K562 (cell line): ENCODE measurements around the gene PKP1.

Source experiments
- FOXJ2 ChIP-seq: fragments of 200-800 bp; sonication (Bioruptor generic); IDR thresholded peaks from 2 replicates; pipeline ENCODE4 v1.6.1; 2016; ENCODE audit warnings: missing genetic modification characterization, missing compliant biosample characterization
- JUNB ChIP-seq: fragments of 450-650 bp; formaldehyde crosslinking; conservative IDR thresholded peaks from 2 replicates; pipeline ENCODE4 v1.4.0; 2020; ENCODE audit warnings: mild to moderate bottlenecking
- MYC ChIP-seq, 2 experiments: fragments of 250-450 bp in 1 of 2; sonication (Bioruptor Pico) in 1 of 2; IDR thresholded peaks; 2 replicates each; pipeline versions ENCODE4 v1.5.1 to v1.6.1; 2012 to 2021; ENCODE audit warnings: low read depth in 2 of 2, borderline replicate concordance in 1 of 2, improper control_type of control experiment in 1 of 2, low read length in 1 of 2, mild to moderate bottlenecking in 1 of 2, moderate library complexity in 1 of 2
- POLR2AphosphoS5 ChIP-seq: IDR thresholded peaks from 2 replicates; pipeline ENCODE4 v1.6.1; 2011; ENCODE audit warnings: mild to moderate bottlenecking, low read depth, low read length, moderate library complexity; ENCODE audit not compliant: control insufficient read depth, insufficient read depth
- TAF1 ChIP-seq: IDR thresholded peaks from 2 replicates; pipeline ENCODE4 v1.6.1; 2011; ENCODE audit warnings: mild to moderate bottlenecking, low read length, moderate library complexity; ENCODE audit not compliant: insufficient read depth, control insufficient read depth, severe bottlenecking; ENCODE audit errors: extremely low read depth
- TF ChIP-seq, protein P1 (sequence below): fragments of 450-650 bp; IDR thresholded peaks from 2 replicates; pipeline ENCODE4 v1.6.1; 2018; ENCODE audit not compliant: partially characterized antibody
- TF ChIP-seq, protein P2 (sequence below), 3 experiments: IDR thresholded peaks in 2 of 3; conservative IDR thresholded peaks in 1 of 3; 2 replicates each; pipeline ENCODE4 v1.5.1; 2011 to 2012; ENCODE audit warnings: low read length in 3 of 3, mild to moderate bottlenecking in 3 of 3, control low read depth in 2 of 3, improper control_type of control experiment in 1 of 3, inconsistent platforms in 1 of 3, low read depth in 1 of 3, mixed read lengths in 1 of 3, moderate library complexity in 1 of 3; ENCODE audit not compliant: insufficient read depth in 2 of 3

DNA sequence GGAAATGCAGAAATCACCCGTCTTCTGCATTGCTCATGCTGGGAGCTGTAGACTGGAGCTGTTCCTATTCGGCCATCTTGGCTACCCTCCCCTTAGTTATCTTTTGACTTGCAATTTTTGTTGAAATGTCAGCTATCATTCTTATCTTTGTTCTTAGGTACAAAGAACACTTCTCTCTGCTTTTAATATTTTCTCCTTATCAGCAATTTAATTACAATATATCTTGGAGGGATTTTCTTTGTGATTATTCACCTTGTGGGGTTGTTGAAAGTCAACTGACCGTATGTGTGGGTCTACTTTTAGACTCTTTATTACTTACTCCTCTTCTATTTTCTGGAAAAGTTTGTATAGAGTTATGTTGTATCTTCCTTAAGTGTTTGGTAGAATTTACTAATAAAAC is 43.1 kb upstream of the PKP1 start:
- TF ChIP-seq TAF1, result no peak
- TF ChIP-seq FOXJ2 (tag), result no peak
- TF ChIP-seq POLR2AphosphoS5, result no peak
- TF ChIP-seq, protein P1, sequence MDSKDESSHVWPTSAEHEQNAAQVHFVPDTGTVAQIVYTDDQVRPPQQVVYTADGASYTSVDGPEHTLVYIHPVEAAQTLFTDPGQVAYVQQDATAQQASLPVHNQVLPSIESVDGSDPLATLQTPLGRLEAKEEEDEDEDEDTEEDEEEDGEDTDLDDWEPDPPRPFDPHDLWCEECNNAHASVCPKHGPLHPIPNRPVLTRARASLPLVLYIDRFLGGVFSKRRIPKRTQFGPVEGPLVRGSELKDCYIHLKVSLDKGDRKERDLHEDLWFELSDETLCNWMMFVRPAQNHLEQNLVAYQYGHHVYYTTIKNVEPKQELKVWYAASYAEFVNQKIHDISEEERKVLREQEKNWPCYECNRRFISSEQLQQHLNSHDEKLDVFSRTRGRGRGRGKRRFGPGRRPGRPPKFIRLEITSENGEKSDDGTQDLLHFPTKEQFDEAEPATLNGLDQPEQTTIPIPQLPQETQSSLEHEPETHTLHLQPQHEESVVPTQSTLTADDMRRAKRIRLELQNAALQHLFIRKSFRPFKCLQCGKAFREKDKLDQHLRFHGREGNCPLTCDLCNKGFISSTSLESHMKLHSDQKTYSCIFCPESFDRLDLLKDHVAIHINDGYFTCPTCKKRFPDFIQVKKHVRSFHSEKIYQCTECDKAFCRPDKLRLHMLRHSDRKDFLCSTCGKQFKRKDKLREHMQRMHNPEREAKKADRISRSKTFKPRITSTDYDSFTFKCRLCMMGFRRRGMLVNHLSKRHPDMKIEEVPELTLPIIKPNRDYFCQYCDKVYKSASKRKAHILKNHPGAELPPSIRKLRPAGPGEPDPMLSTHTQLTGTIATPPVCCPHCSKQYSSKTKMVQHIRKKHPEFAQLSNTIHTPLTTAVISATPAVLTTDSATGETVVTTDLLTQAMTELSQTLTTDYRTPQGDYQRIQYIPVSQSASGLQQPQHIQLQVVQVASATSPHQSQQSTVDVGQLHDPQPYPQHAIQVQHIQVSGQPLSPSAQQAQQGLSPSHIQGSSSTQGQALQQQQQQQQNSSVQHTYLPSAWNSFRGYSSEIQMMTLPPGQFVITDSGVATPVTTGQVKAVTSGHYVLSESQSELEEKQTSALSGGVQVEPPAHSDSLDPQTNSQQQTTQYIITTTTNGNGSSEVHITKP, result no peak
- no peak for TF ChIP-seq MYC (IDR thresholded peaks at IDR 0.05; ENCODE audit: low read depth, low read length)
- no peak for TF ChIP-seq MYC (CRISPR knock-in tag; IDR thresholded peaks at IDR 0.05; ENCODE audit: borderline replicate concordance, low read depth)
- TF ChIP-seq, protein P2, sequence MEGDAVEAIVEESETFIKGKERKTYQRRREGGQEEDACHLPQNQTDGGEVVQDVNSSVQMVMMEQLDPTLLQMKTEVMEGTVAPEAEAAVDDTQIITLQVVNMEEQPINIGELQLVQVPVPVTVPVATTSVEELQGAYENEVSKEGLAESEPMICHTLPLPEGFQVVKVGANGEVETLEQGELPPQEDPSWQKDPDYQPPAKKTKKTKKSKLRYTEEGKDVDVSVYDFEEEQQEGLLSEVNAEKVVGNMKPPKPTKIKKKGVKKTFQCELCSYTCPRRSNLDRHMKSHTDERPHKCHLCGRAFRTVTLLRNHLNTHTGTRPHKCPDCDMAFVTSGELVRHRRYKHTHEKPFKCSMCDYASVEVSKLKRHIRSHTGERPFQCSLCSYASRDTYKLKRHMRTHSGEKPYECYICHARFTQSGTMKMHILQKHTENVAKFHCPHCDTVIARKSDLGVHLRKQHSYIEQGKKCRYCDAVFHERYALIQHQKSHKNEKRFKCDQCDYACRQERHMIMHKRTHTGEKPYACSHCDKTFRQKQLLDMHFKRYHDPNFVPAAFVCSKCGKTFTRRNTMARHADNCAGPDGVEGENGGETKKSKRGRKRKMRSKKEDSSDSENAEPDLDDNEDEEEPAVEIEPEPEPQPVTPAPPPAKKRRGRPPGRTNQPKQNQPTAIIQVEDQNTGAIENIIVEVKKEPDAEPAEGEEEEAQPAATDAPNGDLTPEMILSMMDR (IDR thresholded peaks at IDR 0.05 in 2 of 3, conservative IDR thresholded peaks at IDR 0.05 in 1 of 3; ENCODE audit: insufficient read depth in 2 of 3, low read depth in 1 of 3, low read length in 3 of 3), result no peak
- TF ChIP-seq JUNB (CRISPR knock-in tag), result no peak
